Tibial nerve (tissue), 4 donors: Measurements from ENCODE around the gene NBR1. TPM values are rescaled to one million over a fixed set of nuclear protein-coding genes. Genes with fewer than 3 reads are reported as not detected.
"Not testable (repeated sequence)": the region's sequence is repeated elsewhere in the genome, so short reads cannot be mapped to it uniquely, and the experiment has no call there.

ENCODE experiments used
- DNase-seq, 2 donors: peaks; one replicate each; pipeline ENCODE4 v3.0.0-alpha.2; 2019; ENCODE audit warnings: low spot score in 2 of 2
- H3K27ac ChIP-seq, 4 donors: fragments of 200-600 bp; sonication (generic) in 3 of 4; one replicate each; pipeline ENCODE4 v1.5.1; 2017 to 2019; ENCODE audit warnings: mild to moderate bottlenecking in 1 of 4
- H3K27me3 ChIP-seq, 2 donors: fragments of 200-600 bp; sonication (generic) in 1 of 2; one replicate each; pipeline versions ENCODE4 v1.5.1 to v1.6.0; 2017 to 2019
- H3K36me3 ChIP-seq, 3 donors: fragments of 200-600 bp; sonication (generic); one replicate each; pipeline ENCODE4 v1.5.1; 2018 to 2019
- H3K4me1 ChIP-seq, 4 donors: fragments of 200-600 bp; sonication (generic) in 3 of 4; one replicate each; pipeline ENCODE4 v1.5.1; 2017 to 2019
- H3K4me3 ChIP-seq, 4 donors: fragments of 200-600 bp; sonication (generic) in 3 of 4; one replicate each; pipeline ENCODE4 v1.5.1; 2017 to 2019; ENCODE audit warnings: mild to moderate bottlenecking in 1 of 4, moderate library complexity in 1 of 4
- H3K9me3 ChIP-seq, 4 donors: fragments of 200-600 bp; sonication (generic) in 3 of 4; one replicate each; pipeline ENCODE4 v1.5.1; 2017 to 2019
- EP300 ChIP-seq, 2 donors: sonication (generic); formaldehyde crosslinking; IDR thresholded peaks; one replicate each; pipeline ENCODE4 v1.6.1; 2017; ENCODE audit warnings: antibody characterized with exemption in 2 of 2, mild to moderate bottlenecking in 1 of 2
- POLR2A ChIP-seq, 2 donors: fragments of 450-650 bp; IDR thresholded peaks; one replicate each; pipeline ENCODE4 v1.6.1; 2017; ENCODE audit warnings: antibody characterized with exemption in 2 of 2, mild to moderate bottlenecking in 2 of 2, moderate library complexity in 2 of 2
- WGBS, 2 donors: methylation state at CpG; one replicate each; pipeline ENCODE4 v1.1.5; 2018; 5-methylcytosine and 5-hydroxymethylcytosine counted together
- total RNA-seq, 4 donors: library from RNA; depleted of rRNA; stranded (reverse); fragments of >200 nt; gene quantifications; one replicate each; pipeline ENCODE4 v1.1.0, GENCODE V29; 2016
- TF ChIP-seq, protein P1 (sequence below), 5 experiments: fragments of 200-600 bp in 3 of 5; fragments of 450-650 bp in 2 of 5; sonication (generic) in 3 of 5; IDR thresholded peaks; one replicate each; pipeline ENCODE4 v1.5.1; 2016 to 2019; ENCODE audit warnings: antibody characterized with exemption in 5 of 5, mild to moderate bottlenecking in 3 of 5, moderate library complexity in 2 of 5

NBR1 gene
- total RNA-seq, 4 donors from 2014 or later, result 61.7 to 80.0 (median 73.5) TPM

GRCh38 chr17:43171586-43172487, 823 bp downstream of the NBR1 start:
- no peaks in the 10 kb centered on the region for H3K9me3 ChIP-seq
- WGBS, 2 donors, result 6 to 8% methylated on average over 12 of the region's 12 CpGs
- H3K36me3 ChIP-seq, result peaks cover 0 to 11% (median 0%) of the 10 kb centered on the region in 3 donors
- no peaks in the 10 kb centered on the region for H3K27me3 ChIP-seq
- peaks cover 0 to 69% (median 54%) of the 10 kb centered on the region in 4 donors for H3K4me1 ChIP-seq
- peak overlapping the region; percentile 92 to 99 (median 96) for H3K27ac ChIP-seq
- TF ChIP-seq, protein P1, sequence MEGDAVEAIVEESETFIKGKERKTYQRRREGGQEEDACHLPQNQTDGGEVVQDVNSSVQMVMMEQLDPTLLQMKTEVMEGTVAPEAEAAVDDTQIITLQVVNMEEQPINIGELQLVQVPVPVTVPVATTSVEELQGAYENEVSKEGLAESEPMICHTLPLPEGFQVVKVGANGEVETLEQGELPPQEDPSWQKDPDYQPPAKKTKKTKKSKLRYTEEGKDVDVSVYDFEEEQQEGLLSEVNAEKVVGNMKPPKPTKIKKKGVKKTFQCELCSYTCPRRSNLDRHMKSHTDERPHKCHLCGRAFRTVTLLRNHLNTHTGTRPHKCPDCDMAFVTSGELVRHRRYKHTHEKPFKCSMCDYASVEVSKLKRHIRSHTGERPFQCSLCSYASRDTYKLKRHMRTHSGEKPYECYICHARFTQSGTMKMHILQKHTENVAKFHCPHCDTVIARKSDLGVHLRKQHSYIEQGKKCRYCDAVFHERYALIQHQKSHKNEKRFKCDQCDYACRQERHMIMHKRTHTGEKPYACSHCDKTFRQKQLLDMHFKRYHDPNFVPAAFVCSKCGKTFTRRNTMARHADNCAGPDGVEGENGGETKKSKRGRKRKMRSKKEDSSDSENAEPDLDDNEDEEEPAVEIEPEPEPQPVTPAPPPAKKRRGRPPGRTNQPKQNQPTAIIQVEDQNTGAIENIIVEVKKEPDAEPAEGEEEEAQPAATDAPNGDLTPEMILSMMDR (IDR thresholded peaks at IDR 0.05), result peak in 2 of 5 experiments; percentile 17 to 43
- peak; percentile 27 to 64 for TF ChIP-seq EP300 (IDR thresholded peaks at IDR 0.05)
- no peak for TF ChIP-seq POLR2A (IDR thresholded peaks at IDR 0.05)
- DNase-seq, result peak in 1 of 2 donors; percentile 68
- peak overlapping the region; percentile 63 to 73 (median 66) for H3K4me3 ChIP-seq

DNA sequence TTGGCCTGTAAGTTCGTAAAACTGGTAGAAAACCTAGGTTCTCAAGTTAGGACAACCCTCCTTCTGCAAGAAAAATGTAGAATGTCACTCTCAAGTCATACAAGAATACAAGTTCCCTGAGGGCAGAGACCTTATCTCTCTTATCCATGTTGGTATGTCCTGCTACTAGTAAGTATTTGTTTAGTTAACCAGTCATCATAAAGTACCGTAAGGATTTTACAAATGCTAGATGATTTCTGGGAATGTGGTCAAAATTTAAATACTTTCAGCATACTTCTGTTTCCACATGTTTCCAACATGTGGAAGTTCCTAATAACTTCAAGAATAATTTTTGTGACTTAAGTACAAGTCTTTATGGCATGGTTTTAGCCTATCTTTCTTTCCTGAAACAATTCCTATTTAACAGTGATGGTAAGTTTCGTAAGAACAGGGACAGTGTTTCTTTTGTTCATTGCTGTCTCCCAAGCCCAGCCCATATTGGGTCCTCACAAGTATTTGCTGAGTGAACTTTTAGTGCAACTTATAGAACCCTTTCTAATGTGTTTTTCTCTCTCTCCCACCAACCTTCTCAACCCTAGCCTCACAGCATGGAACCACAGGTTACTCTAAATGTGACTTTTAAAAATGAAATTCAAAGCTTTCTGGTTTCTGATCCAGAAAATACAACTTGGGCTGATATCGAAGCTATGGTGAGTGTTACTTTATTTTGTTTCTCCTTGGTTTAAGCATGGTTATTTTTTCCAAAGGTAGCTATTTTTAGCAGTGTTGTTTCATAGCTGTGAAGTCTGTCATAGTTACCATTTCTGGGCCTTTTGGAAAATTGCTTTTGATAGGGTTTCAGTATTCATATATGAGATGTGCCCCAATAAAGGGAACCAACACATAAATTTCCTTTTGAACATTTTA, 4.5 kb downstream of the NBR1 start:
- Histone ChIP-seq H3K9me3 (no peaks in the 10 kb centered on the region), H3K4me3 (no peak overlapping the region), H3K4me1 (peaks cover 0 to 70% (median 44%) of the 10 kb centered on the region in 4 donors), H3K27me3 (no peaks in the 10 kb centered on the region), H3K27ac (peak overlapping the region in 3 of 4 donors; percentile 13 to 64 (median 52)), H3K36me3 (peaks cover 0 to 37% (median 6%) of the 10 kb centered on the region in 3 donors)
- WGBS, 2 donors, result 36 to 46% methylated on average over 4 of the region's 4 CpGs
- no peak for DNase-seq
- TF ChIP-seq POLR2A (IDR thresholded peaks at IDR 0.05) (no peak), EP300 (IDR thresholded peaks at IDR 0.05) (no peak)
- TF ChIP-seq, protein P1 (IDR thresholded peaks at IDR 0.05), result no peak

- 78 to 79% methylated on average over 2 of the region's 2 CpGs for WGBS, 2 donors
- peak overlapping the region in 3 of 4 donors; percentile 2 to 64 (median 52) for H3K27ac ChIP-seq
These were observed 5.1 kb downstream of the NBR1 start for GRCh38 chr17:43176119-43176570.

DNA sequence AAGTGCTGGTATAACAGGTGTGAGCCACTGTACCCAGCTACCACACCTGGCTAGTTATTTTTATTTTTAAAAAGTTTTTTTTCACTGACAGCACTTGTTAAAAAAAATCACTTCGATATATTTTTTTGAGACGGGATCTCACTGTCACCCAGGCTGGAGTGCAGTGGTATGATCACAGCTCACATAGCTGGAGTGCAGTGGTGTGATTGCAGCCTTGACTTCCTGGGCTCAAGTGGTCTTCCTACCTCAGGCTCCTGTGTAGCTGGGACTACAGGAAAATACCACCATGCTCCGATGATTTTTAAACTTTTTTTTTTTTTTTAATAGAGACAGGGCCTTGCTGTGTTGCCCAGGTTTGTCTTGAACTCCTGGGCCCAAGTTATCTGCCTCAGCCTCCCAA, 12.9 kb downstream of the NBR1 start:
- TF ChIP-seq, protein P1 (IDR thresholded peaks at IDR 0.05), result no peak
- TF ChIP-seq EP300 (IDR thresholded peaks at IDR 0.05), result no peak
- TF ChIP-seq POLR2A (IDR thresholded peaks at IDR 0.05), result no peak
- Histone ChIP-seq H3K4me1 (peaks cover 0 to under 1% (median 0%) of the 10 kb centered on the region in 4 donors), H3K4me3 (no peak overlapping the region), H3K27me3 (no peaks in the 10 kb centered on the region), H3K27ac (no peak overlapping the region), H3K36me3 (peaks cover 0 to 92% (median 0%) of the 10 kb centered on the region in 3 donors), H3K9me3 (no peaks in the 10 kb centered on the region)
- 96 to 97% methylated on average over 3 of the region's 3 CpGs for WGBS, 2 donors
- DNase-seq, result no peak

More at GRCh38 chr17:43176119-43176570, 5.1 kb downstream of the NBR1 start:
- Histone ChIP-seq H3K4me3 (no peak overlapping the region), H3K27me3 (no peaks in the 10 kb centered on the region), H3K4me1 (peaks cover 0 to 70% (median 44%) of the 10 kb centered on the region in 4 donors), H3K36me3 (peaks cover 0 to 44% (median 6%) of the 10 kb centered on the region in 3 donors), H3K9me3 (no peaks in the 10 kb centered on the region)
- DNase-seq, result no peak
- TF ChIP-seq, protein P1 (IDR thresholded peaks at IDR 0.05), result no peak
- TF ChIP-seq POLR2A (IDR thresholded peaks at IDR 0.05) (no peak), EP300 (IDR thresholded peaks at IDR 0.05) (no peak)

- 84 to 88% methylated on average over 5 of the region's 5 CpGs for WGBS, 2 donors
- not testable (repeated sequence) for H3K9me3 ChIP-seq, H3K4me1 ChIP-seq, H3K27ac ChIP-seq, H3K4me3 ChIP-seq, DNase-seq, H3K27me3 ChIP-seq
- H3K36me3 ChIP-seq, result peaks cover 17 to 92% (median 24%) of the 10 kb centered on the region in 3 donors
These were observed 15.6 kb downstream of the NBR1 start for GRCh38 chr17:43186656-43187055.
